ENCODE data around the gene TESMIN. TPM values are rescaled to one million over a fixed set of nuclear protein-coding genes. Genes with fewer than 3 reads are reported as not detected.

Gene TESMIN
- polyA plus RNA-seq, 1 experiment: 1.5 TPM

DNA sequence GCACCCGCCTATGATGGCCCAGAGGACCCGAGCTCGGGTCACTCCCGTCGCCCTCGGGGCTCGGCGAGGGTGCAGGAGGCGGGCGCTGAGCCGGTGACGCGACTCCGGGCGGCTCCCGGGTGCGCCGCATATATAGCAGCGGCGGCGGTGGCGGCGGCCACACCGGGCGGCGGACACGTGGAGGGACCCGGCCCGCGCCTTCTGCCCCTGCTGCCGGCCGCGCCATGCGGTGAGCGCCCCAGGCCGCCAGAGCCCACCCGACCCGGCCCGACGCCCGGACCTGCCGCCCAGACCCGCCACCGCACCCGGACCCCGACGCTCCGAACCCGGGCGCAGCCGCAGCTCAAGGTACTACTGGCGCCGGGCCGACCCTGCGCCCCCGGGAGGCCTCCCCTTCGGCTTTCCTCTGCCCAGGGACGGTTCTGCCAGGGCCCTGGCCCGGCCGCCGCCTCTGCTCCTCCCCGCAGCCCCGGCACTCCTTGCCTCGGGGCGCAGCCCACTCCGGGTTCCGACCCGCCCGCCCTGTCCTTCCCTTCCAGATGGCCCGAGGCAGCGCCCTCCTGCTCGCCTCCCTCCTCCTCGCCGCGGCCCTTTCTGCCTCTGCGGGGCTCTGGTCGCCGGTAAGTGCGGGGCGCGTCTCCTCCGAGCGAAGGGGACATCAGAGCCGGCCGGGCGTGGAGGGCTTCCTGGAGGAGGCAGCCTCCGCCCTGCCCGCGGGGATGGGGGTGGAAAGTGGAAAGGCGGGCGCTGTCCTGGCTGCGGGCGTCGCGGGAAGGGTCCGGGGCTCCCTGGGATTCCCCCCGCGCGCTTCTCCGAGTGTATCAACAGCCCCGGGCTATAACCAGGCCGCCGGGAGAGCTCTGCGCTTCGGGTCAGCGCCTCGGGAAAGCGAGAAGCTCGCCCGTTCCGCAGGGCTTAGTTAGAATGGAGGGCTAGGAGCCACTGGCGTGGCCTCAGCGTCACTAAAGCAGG, 66.6 kb downstream of the TESMIN start, which contains the start of gene GAL:
GAL (plus strand) TSS at position 160 of the 972 bp plus-strand sequence; CDS start at position 540, 380 bp downstream.
- DNase-seq (ENCODE audit: low read depth): no peak
- ChIA-PET POLR2A (no interaction called here), CTCF (interaction anchor here (1.6 kb wide), 1 partner anchor 10 kb away, joined by 4 read pairs; no protein-coding TSS in a partner anchor)
- Histone ChIP-seq H3K36me3 (ENCODE audit: control insufficient read depth, insufficient read depth, low read length) (no peaks in the 10 kb centered on the region), H3K4me3 (ENCODE audit: low read depth, low read length) (peak within 1 kb of the TSS; percentile 32), H3K27me3 (ENCODE audit: control insufficient read depth, insufficient read depth, low read length) (peaks cover 24% of the 10 kb centered on the region)
- TF ChIP-seq, protein P1, sequence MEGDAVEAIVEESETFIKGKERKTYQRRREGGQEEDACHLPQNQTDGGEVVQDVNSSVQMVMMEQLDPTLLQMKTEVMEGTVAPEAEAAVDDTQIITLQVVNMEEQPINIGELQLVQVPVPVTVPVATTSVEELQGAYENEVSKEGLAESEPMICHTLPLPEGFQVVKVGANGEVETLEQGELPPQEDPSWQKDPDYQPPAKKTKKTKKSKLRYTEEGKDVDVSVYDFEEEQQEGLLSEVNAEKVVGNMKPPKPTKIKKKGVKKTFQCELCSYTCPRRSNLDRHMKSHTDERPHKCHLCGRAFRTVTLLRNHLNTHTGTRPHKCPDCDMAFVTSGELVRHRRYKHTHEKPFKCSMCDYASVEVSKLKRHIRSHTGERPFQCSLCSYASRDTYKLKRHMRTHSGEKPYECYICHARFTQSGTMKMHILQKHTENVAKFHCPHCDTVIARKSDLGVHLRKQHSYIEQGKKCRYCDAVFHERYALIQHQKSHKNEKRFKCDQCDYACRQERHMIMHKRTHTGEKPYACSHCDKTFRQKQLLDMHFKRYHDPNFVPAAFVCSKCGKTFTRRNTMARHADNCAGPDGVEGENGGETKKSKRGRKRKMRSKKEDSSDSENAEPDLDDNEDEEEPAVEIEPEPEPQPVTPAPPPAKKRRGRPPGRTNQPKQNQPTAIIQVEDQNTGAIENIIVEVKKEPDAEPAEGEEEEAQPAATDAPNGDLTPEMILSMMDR (IDR thresholded peaks at IDR 0.05; ENCODE audit: insufficient read depth, low read depth, low read length): no peak

DNA sequence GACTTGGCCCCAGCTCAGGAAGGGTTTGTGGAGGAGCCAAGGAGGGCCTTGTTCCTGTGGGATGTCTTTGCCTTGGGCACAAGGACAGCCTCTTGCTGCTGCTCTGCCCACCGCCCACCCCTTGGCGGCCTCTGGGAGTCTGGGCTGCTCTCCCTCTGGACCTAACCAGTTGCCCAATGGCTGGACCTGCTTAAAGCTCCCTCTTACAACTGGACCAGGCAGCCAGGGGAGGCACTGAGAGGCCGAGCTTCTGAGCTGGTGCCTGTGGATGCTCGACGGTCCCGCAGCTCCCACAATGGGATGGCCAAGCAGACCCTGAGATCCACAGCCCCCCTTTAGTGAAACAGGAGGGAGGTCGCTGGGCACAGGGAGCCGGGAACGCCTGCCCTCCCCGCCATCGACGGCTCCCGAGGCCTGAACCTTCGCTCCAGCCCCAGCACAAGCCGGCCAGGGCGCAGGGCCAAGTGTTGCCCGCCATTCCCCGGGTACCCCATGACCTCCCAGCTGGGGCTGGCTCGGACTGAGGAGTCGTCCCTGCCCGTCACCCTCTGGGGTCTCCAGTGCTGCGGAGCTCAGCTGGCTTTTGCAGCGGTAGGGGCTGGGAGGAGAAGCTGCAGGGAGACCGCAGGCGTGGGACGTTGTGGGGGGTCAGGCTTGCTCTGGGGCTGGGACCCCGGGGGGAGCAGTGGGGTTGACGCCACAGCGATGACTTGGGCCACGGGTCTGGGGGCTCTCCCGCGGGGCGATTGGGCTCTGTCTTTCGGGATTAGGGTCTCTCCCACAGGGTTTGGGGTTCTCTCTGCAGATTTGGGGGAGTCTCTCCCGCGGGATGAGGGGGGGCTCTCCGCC, 67.6 kb downstream of the TESMIN start:
- no peak overlapping the region for H3K4me3 ChIP-seq (ENCODE audit: low read depth, low read length)
- TF ChIP-seq, protein P1 (IDR thresholded peaks at IDR 0.05; ENCODE audit: insufficient read depth, low read depth, low read length): no peak
- ChIA-PET POLR2A (no interaction called here), CTCF (interaction anchor here (1.6 kb wide), 1 partner anchor 9 kb away, joined by 4 read pairs; no protein-coding TSS in a partner anchor)
- no peak for DNase-seq (ENCODE audit: low read depth)
- H3K27me3 ChIP-seq (ENCODE audit: control insufficient read depth, insufficient read depth, low read length): peaks cover 22% of the 10 kb centered on the region
- H3K36me3 ChIP-seq (ENCODE audit: control insufficient read depth, insufficient read depth, low read length): no peaks in the 10 kb centered on the region

DNA sequence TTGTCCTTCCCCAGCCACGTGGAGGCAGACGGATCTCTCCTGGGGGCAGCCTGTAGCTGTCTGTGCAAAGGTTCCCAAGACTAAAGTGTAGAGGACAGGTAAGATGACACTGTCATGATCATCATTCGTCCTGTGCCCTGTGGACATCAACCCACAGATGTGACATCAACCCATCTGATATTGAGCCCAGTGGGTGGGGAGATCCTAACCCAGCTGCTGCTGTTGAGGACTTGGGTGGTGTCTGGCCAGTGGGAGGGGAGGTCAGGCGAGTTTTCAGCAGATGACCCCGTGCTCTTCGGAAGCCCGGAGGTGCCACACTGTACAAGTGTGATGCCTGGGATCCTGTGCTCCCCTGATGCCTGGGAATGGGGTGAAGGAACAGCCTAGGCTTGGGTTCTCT, 68.2 kb downstream of the TESMIN start:
- no peak for DNase-seq (ENCODE audit: low read depth)
- POLR2A ChIA-PET: no interaction called here
- TF ChIP-seq, protein P1 (IDR thresholded peaks at IDR 0.05; ENCODE audit: insufficient read depth, low read depth, low read length): no peak
- CTCF ChIA-PET: interaction anchor here (1.6 kb wide), 1 partner anchor 9 kb away, joined by 4 read pairs; no protein-coding TSS in a partner anchor
- Histone ChIP-seq H3K36me3 (ENCODE audit: control insufficient read depth, insufficient read depth, low read length) (no peaks in the 10 kb centered on the region), H3K4me3 (ENCODE audit: low read depth, low read length) (no peak overlapping the region), H3K27me3 (ENCODE audit: control insufficient read depth, insufficient read depth, low read length) (peaks cover 22% of the 10 kb centered on the region)

DNA sequence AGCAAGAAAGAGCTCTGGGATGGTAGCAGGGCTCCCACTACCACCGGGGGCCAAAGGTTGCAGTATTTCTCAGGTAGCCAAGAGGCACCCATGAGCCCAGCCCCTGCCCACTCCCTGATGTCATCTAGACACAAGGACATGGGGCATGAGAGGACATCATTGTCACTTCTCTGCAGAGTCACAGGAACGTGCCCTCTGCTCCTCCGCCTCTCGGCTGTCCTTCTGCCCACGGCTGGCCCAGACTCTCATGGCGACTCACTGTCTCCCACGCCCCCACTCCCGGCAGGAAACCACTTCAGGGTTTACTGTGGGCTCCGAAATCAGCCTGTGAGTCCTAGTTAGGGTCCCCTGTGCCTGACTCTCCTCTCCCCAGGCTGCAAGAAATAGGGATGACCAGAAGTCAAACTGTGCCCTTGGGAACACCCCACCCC, 68.8 kb downstream of the TESMIN start:
- Histone ChIP-seq H3K36me3 (ENCODE audit: control insufficient read depth, insufficient read depth, low read length) (no peaks in the 10 kb centered on the region), H3K4me3 (ENCODE audit: low read depth, low read length) (no peak overlapping the region), H3K27me3 (ENCODE audit: control insufficient read depth, insufficient read depth, low read length) (peaks cover 19% of the 10 kb centered on the region)
- no peak for DNase-seq (ENCODE audit: low read depth)
- POLR2A ChIA-PET: no interaction called here
- CTCF ChIA-PET: interaction anchor here (0.6 kb wide), 1 partner anchor 40 kb away, joined by 3 read pairs; no protein-coding TSS in a partner anchor
- TF ChIP-seq, protein P1 (IDR thresholded peaks at IDR 0.05; ENCODE audit: insufficient read depth, low read depth, low read length): no peak

All from BJ (cell line).